OCI-M2 (cell line): ENCODE results near the gene NBAS.

Source experiments
- DNase-seq: peaks from one replicate; lab custom pipeline; 2025; ENCODE audit not compliant: unreplicated experiment; lab: John Stamatoyannopoulos, UW

NBAS gene

DNA sequence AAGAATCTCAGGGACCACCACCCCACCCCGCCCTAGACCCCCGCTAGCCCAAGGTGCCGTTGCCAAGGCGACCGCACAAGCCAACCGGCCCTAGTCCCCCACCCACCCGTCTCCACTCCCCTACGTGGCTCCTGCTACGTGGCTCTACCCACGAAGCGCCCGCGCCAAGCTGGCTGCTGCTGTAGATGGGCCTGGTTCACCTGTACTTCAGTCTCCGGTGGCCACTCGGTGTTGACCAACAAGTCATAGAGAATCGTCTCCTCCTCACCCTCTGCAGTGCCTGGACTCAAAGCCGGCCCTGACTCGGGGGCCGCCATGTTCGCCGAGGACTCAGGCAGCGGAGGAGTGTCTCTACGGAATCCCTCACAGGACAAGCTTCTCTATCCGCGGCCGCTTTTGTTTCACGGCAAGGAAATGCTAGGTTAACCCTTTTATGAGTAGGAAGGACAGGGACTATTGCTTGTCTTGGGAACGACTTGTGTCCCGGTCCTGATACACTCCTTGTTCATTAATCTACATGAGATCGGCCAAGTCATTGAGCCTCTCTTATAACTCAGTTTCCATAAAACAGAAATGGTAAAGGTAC lies at the start of gene NBAS:
NBAS (minus strand) TSS at position 347 of the 586 bp plus-strand sequence; CDS start at position 317, 30 bp downstream.
- peak; percentile 39 for DNase-seq

DNA sequence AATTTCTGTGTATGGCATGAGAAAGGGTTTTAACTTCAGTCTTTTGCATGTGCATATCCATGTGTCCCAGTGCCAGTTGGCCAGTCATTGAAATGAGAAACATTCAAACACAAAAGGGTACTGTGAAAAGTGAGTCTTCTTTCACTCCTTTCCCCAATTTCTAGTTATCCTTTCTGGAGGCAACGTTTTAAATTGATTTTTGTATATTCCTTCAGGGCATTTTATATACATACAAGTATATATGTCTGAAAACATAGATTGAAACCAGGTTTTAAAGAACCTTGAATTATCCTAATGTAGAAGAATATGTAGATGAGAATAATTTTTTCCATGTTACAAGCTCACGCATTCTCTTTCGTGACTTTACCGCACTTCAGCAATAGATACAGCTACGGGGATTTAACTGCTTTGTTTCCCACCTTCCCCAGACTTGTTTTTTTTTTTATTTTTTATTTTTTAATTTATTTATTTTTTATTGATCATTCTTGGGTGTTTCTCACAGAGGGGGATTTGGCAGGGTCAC lies 49.4 kb upstream of the NBAS start:
- DNase-seq = no peak

DNA sequence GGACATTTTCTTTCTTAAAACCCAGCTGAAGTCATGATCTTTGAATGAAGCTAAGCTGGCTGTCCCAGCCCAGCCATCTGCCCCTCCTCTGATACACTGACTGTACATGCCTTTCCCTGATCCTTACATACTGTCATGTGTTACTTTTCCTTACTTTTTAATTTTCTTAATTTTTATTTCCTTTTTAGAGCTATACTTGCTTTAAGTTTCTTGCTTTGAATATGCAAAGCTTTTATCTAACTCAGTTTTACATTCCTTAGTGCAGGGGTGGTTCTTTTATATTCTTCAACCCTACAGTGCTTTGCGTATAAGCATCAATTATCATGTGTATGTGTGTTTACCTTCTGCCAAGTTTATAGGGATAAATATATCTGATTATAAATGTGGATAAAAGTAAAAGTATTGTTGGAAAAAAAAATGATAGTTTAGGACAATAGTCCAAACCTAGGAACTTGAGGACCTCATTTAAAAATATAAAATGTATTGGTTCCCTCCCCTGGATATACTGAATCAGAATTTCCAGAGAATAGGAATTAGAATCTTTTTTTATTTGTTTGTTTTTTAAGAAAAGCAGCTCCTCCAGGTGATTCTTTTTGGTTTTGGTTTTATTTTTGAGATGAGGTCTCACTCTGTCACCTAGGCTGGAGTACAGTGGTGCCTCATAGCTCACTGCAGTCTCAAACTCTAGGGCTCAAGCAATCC lies 48.4 kb upstream of the NBAS start:
- DNase-seq = no peak

DNA sequence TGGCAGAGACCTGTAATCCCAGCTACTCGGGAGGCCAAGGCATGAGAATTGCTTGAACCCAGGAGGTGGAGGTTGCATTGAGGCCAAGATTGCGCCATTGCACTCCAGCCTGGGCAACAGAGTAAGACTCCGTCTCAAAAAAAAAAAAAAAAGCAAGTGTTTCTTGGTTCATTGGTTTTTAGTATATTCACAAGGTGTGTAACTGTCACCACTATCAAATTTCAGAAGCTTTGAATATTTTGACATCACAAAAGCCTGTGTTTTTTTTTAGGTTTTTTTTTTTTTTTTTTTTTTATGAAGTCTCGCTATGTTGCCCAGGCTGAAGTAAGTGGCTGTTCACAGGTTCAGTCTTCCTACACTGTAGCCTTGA lies 47.2 kb upstream of the NBAS start:
- DNase-seq = no peak

DNA sequence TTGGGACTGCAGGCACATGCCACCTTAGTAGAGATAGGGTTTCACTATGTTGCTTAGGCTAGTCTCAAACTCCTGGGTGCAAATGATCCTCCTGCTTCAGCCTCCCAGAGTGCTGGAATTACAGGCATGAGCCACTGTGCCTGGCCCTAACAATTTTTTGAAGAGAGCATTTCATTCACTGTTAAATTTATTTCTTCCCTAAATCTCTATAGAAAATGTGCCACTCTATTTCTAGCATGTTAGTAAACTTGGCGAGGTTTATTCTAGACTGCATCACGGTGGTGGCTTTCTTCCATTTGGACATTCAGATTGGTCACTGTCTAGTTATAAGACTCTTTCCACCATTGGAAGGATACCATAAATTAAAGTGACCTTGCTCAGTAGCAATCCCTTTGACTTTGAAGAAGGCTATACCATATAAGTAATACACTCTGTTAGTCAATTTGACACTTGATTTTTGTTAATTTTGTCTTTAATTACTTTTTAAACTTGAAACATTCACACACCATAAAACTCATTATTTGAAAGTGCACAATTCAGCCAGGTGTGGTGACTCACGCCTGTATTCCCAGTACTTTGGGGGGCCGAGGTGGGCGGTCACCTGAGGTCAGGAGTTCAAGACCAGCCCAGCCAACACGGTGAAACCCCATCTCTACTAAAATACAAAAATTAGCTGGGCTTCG lies 46.7 kb upstream of the NBAS start:
- no peak for DNase-seq

DNA sequence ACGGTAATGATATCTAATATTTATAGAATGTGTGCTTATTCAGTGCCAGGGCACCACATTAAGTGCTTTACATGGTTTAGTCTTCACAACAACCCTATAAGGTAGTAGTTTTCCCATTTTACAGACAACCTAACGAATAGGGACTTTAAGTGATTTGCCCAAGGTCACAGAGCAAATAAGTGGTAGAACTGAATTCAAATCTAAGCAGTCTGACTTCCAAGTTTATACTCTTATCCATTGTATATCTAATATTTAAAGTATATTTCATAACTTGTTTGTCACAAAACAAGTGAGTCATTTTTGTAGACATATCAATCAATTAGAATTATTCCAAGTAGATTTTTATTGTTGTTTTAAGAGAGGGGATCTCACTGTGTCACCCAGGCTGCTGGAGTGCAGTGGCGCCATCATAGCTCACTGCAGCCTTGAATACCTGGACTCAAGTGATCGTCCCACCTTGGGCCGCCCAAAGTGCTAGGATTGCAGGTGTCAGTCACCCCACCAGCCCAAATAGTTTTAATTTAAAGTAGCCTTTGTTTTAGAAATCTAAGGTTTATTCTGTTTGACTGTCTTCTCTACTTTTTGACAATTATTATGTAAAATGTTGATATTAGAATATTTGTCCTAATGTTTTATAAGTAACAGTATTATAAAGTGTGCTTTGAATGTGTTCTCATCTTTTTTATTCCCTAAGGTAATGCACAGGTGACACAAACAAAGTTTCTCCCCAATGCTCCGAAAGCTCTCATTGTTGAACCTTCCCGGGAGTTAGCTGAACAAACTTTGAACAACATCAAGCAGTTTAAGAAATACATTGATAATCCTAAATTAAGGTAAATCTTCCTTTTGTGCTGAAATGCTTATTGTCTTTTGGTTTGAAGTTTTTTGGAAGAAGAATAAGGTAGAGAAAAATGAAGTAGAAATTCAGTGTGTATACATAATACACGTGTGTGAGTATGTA lies 45.6 kb upstream of the NBAS start:
- no peak for DNase-seq

DNA sequence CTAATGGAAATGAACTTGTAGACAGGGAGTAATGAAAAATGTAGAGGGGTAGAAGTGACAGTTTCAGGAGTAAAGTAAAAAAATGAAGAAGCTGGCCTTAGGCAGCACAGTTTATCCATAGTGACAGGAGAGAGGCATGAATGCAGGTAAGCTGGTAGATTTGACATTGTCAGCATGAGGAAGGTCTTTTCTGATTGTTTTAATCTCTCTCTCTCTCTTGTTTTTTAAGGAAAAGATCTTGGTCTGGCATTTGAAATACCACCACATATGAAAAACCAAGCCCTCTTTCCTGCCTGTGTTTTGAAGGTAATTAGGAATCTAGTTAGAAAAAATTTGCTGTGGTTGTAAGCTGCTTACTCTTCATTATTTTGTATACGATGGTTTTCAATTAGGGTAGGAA lies 44.6 kb upstream of the NBAS start:
- no peak for DNase-seq

DNA sequence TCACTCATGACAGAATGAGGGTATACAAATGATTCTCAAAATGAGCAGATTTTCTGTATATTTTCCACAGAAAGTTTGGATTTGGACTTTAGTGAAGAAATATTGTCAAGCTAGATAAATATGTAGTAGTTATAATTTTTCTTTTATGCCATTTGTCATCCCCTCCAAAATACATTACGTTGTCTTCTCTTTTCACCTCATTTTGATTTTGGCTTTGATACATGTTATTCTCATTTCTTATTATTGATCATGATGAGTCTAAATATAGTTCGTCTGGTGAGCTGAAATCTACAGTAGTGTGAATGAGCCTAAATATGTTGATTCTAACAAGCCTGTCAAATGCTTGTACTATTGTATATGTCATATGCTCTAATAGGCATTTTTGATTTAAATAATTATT lies 42.8 kb upstream of the NBAS start:
- DNase-seq = no peak

DNA sequence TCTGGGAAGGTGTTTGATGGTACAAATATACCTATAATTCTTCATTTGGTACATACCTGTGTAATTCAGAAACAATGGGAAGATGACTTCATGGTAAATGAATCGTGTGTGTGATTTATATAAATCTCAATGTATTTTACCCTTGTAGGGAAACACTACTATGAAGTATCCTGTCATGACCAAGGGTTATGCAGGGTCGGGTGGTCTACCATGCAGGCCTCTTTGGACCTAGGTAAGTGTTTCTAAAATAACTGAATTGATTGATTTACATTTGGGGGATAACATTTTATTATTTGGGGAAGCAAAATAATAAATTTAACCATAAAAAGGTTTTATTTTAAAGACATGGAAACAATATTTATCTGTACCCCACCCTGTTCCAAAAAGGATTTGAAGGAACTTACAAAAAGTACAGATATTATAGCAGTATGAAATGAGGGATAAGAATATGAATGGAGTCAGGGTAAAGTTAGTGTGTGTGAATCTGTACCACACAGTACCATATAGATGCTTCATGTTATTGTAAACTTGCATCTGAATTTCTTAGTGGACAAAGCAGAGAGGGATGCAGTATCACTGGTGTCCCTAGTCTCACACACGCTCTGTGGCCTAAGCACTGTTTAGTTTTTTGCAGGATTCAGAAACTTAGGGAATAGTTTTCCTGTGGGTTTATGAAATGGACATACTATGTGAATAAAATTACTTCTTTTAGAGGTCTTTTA lies 42.1 kb upstream of the NBAS start:
- no peak for DNase-seq

DNA sequence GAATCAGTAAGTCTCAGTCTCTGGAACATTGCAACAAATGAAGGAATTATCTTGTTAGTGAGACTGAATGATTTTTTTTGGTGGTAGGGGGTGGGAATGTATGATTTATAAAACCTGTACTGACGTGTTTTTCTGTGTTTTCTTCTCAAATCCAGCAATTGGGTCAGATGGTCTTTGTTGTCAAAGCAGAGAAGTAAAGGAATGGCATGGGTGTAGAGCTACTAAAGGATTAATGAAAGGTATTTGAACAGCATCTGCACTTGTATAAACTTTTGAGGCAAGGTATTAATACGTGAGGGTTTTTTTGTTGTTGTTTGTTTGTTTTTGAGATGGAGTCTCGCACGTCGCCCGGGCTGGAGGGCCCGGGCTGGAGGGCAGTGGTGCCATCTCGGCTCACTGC lies 41.3 kb upstream of the NBAS start:
- DNase-seq = no peak

DNA sequence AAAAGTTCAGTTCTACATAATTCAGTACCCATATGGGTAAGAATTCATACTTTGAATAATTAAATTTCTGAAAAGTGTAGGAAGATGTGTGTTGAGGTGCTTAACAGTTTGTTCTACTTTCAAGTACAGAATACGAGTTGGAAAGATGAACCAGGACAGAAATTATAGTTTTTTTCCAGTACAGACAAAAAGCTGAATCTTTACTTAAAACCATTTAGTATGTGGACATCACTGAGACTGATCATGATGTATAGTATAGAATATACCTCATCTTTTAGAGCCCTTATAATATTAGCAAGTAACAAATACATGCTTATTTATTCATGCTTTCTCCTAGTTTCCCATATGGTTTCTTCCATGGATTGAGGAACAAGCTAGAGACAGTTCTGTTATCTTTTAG lies 40.5 kb upstream of the NBAS start:
- no peak for DNase-seq

DNA sequence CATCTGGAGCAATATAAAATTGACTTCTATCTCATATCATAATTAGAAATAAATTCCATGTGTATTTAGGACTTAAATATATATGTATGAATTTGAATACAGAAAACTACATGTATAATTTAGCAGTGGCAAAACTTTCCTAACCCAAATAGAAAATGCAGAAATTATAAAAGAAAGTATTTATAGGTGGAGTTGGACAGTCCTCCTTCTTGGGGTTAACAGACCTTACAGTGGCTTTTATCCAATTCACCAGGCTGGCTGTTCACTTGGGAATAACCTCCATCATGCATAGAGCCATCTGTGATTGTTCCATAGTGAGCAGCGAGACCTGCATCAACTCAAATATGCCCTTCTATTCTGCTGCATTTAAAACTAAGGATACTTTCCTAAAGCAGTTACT lies 38.9 kb upstream of the NBAS start:
- DNase-seq = no peak

DNA sequence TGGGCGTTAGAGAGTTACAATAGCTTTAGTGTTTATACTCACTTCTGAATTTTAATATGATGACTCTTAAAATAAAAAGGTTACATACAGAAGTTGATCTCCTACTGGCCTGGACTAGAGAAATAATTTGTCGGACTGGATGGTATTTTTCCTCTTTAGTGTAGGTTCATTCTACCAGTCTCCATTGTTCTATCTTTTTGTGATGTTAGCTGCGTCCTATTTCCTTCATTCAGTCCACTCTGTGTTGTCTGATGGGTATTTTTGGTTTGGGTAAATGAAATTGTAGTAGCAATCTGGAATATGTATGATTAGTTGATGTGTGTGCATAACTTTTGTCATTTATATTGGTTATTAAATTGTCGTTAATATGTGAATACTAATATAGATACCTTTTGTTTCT lies 35.8 kb upstream of the NBAS start:
- no peak for DNase-seq

DNA sequence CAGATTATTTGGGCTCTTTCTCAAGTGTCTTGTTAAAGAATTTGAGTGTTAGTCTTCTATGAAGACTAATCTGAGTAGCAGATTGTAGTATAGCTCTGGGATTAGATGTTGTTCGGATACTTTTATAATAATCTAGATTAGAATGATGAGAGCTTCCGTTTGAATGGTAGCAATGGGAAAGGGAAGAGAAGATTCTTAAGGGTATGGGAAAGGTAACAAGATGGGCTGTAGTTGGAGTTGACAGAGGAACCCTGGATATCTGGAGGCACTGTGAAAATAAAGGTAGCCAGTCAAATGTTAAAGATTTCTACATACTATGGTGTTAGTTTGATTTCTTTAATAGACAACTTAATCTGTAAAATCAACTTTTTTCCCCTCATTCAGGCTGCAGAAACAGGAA lies 35.2 kb upstream of the NBAS start:
- no peak for DNase-seq

DNA sequence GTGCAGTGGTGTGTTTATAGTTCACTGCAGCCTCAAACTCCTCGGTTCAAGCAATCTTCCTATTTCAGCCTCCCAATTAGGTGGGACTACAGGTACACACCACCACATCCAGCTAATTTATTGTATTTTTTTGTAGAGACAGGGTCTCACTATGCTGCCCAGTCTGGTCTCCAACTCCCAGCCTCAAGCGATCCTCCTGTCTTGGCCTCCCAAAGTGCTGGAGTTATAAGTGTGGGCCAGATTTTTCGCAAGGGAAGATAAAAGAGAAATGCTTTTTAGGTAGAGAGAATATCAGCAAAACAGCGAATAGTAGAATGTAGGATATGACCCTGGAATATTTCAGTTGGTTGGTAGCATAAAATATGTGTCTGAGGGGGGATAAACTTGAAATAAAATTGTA lies 34.8 kb upstream of the NBAS start:
- DNase-seq = no peak

DNA sequence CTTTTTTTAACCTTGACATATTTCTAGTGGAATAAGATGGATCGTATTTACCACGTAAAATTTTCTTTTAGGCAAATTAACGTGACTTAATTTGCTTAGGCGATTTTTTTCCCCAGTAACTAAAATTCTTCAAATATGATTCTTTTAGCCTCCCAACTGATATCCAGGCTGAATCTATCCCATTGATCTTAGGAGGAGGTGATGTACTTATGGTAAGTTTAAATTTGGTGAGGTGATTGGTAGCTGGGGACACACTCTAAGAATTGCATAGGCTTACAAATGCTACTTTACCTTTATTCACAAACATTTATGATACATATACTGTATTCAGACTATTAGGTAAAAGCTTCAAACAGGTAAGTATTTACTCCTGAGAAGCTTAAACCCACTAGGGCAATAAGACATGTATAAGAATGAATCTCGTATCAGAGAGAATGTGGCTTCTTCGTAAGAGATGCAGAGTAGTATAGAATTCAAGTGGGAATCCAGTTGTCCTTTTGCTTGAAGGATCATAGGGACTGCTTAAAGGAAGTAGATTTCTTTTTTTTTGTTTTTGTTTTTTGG lies 34.3 kb upstream of the NBAS start:
- no peak for DNase-seq

DNA sequence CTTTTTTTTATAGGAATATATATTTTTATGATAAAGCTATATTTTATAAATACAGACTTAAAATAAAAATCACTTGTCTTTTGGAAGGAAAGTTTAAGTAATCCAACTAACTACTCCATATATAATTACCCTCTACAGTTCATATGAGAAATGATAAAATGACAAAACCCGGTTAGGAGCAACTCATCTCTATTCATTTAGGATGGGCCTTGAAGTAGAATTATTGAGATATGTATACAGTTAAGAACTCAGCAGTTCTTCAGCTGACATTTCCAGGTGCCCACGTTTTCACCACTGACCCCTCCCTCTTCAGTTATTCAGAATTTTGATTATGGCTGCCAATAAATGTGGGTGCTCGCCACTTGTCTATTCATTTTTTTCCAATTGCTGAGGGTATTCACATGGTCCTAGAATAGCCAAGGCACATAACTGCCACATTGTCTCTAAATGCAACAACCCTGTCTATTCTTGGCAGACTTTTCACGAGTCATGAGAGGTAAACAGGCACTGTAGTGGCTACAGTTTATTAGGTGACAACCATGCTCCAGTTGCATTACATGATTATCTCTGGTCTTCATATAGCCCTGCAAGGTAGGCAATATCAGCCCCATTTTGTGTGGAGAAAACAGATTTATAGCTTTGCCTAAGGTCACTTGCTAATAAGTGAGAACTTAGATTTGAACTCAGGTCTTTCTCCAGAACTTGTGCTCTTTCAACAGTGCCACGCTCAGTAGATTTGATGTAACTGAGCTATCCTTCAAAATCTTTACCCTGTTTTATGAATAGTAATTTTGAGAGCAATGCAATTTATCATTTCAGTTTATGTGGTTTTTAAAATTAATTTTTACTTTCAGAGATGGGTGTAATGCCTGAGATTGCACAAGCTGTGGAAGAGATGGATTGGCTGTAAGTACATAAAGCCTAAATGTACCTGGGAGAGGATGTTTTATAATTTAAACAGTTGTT lies 33.4 kb upstream of the NBAS start:
- DNase-seq = no peak

DNA sequence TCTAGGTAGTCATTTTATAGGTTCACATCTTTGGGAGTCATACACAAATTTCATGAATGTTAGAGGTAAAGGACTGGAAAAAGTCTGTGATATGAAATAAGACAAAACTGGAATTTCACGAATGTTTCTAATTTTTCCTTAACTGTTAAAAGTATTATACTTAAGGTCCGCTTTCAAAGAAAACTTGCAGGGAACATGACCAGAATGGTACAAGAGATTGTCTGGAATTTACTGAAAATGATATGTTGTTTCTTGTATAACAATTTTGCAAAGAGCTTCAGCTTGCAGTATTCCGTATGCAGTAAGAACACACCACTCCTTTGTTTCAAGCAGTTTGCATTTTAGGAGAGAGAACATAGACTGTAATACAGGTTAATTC lies 32.2 kb upstream of the NBAS start:
- no peak for DNase-seq
